ENCODE results near the gene GADL1.
A peak's percentile ranks its signal among the peaks of the same experiment; 100 is the strongest.

GADL1 gene

GRCh38 chr3:30692498-30693130 lies 201.8 kb downstream of the GADL1 start:
- DNase-seq (ENCODE audit: low spot score in 2 of 2), result no peak
- Mint-ChIP-seq H3K27ac (peak overlapping the region; percentile 73), H3K4me1 (peaks cover 50% of the 10 kb centered on the region), H3K27me3 (no peaks in the 10 kb centered on the region), H3K36me3 (peaks cover 37% of the 10 kb centered on the region), H3K4me3 (no peak overlapping the region), H3K9me3 (no peaks in the 10 kb centered on the region)
- ATAC-seq (ENCODE audit: low read depth), result no peak

GRCh38 chr3:30691944-30692343 lies 202.5 kb downstream of the GADL1 start:
- ATAC-seq (ENCODE audit: low read depth), result no peak
- Mint-ChIP-seq H3K27me3 (no peaks in the 10 kb centered on the region), H3K9me3 (no peaks in the 10 kb centered on the region), H3K4me1 (peaks cover 47% of the 10 kb centered on the region), H3K36me3 (peaks cover 39% of the 10 kb centered on the region), H3K27ac (peak overlapping the region; percentile 73), H3K4me3 (no peak overlapping the region)
- no peak for DNase-seq (ENCODE audit: low spot score in 2 of 2)

GRCh38 chr3:30691249-30691880 lies 203.1 kb downstream of the GADL1 start:
- no peak for DNase-seq (ENCODE audit: low spot score in 2 of 2)
- Mint-ChIP-seq H3K36me3 (peaks cover 41% of the 10 kb centered on the region), H3K4me1 (peaks cover 41% of the 10 kb centered on the region), H3K27me3 (no peaks in the 10 kb centered on the region), H3K4me3 (no peak overlapping the region), H3K9me3 (no peaks in the 10 kb centered on the region), H3K27ac (peak overlapping the region; percentile 39)
- no peak for ATAC-seq (ENCODE audit: low read depth)

- DNase-seq (ENCODE audit: low spot score in 2 of 2), result no peak
- H3K4me3 Mint-ChIP-seq, result no peak overlapping the region
- peaks cover 40% of the 10 kb centered on the region for H3K36me3 Mint-ChIP-seq
- H3K9me3 Mint-ChIP-seq, result no peaks in the 10 kb centered on the region
- ATAC-seq (ENCODE audit: low read depth), result no peak
- H3K27me3 Mint-ChIP-seq, result no peaks in the 10 kb centered on the region
- H3K27ac Mint-ChIP-seq, result peak overlapping the region; percentile 39
- peaks cover 41% of the 10 kb centered on the region for H3K4me1 Mint-ChIP-seq
These were observed 204.3 kb downstream of the GADL1 start for GRCh38 chr3:30690199-30690598.

GRCh38 chr3:30688776-30689641 lies 205.5 kb downstream of the GADL1 start:
- Mint-ChIP-seq H3K27ac (peak overlapping the region; percentile 92), H3K36me3 (peaks cover 38% of the 10 kb centered on the region), H3K9me3 (no peaks in the 10 kb centered on the region), H3K27me3 (no peaks in the 10 kb centered on the region), H3K4me3 (peak overlapping the region; percentile 11), H3K4me1 (peaks cover 42% of the 10 kb centered on the region)
- DNase-seq (ENCODE audit: low spot score in 2 of 2) (no peak), ATAC-seq (ENCODE audit: low read depth) (no peak)

GRCh38 chr3:30687930-30688570 lies 206.4 kb downstream of the GADL1 start:
- Mint-ChIP-seq H3K27me3 (no peaks in the 10 kb centered on the region), H3K4me1 (peaks cover 44% of the 10 kb centered on the region), H3K9me3 (no peaks in the 10 kb centered on the region), H3K36me3 (peaks cover 40% of the 10 kb centered on the region), H3K27ac (peak overlapping the region; percentile 35), H3K4me3 (no peak overlapping the region)
- ATAC-seq (ENCODE audit: low read depth) (no peak), DNase-seq (ENCODE audit: low spot score in 2 of 2) (no peak)

GRCh38 chr3:30686799-30687198 lies 207.7 kb downstream of the GADL1 start:
- Mint-ChIP-seq H3K36me3 (peaks cover 34% of the 10 kb centered on the region), H3K4me1 (peaks cover 47% of the 10 kb centered on the region), H3K27ac (peak overlapping the region; percentile 35), H3K9me3 (no peaks in the 10 kb centered on the region), H3K4me3 (no peak overlapping the region), H3K27me3 (no peaks in the 10 kb centered on the region)
- ATAC-seq (ENCODE audit: low read depth) (no peak), DNase-seq (ENCODE audit: low spot score in 2 of 2) (no peak)

- Mint-ChIP-seq H3K27ac (no peak overlapping the region), H3K9me3 (no peaks in the 10 kb centered on the region), H3K4me1 (peaks cover 47% of the 10 kb centered on the region), H3K36me3 (peaks cover 34% of the 10 kb centered on the region), H3K4me3 (no peak overlapping the region), H3K27me3 (no peaks in the 10 kb centered on the region)
- DNase-seq (ENCODE audit: low spot score in 2 of 2) (no peak), ATAC-seq (ENCODE audit: low read depth) (no peak)
These were observed 208.3 kb downstream of the GADL1 start for GRCh38 chr3:30686176-30686575.

GRCh38 chr3:30685267-30685667 lies 209.2 kb downstream of the GADL1 start:
- no peak overlapping the region for H3K4me3 Mint-ChIP-seq
- no peak for DNase-seq (ENCODE audit: low spot score in 2 of 2)
- no peaks in the 10 kb centered on the region for H3K9me3 Mint-ChIP-seq
- ATAC-seq (ENCODE audit: low read depth), result no peak
- H3K36me3 Mint-ChIP-seq, result peaks cover 35% of the 10 kb centered on the region
- H3K27me3 Mint-ChIP-seq, result no peaks in the 10 kb centered on the region
- peak overlapping the region; percentile 81 for H3K27ac Mint-ChIP-seq
- peaks cover 46% of the 10 kb centered on the region for H3K4me1 Mint-ChIP-seq

- ATAC-seq (ENCODE audit: low read depth) (no peak), DNase-seq (ENCODE audit: low spot score in 2 of 2) (no peak)
- H3K27ac Mint-ChIP-seq, result peak overlapping the region; percentile 81
- no peaks in the 10 kb centered on the region for H3K27me3 Mint-ChIP-seq
- peaks cover 45% of the 10 kb centered on the region for H3K4me1 Mint-ChIP-seq
- peaks cover 38% of the 10 kb centered on the region for H3K36me3 Mint-ChIP-seq
- no peaks in the 10 kb centered on the region for H3K9me3 Mint-ChIP-seq
- H3K4me3 Mint-ChIP-seq, result no peak overlapping the region
These were observed 210.1 kb downstream of the GADL1 start for GRCh38 chr3:30684356-30684755.

- Mint-ChIP-seq H3K27ac (peak overlapping the region; percentile 81), H3K4me1 (peaks cover 39% of the 10 kb centered on the region), H3K9me3 (no peaks in the 10 kb centered on the region), H3K36me3 (peaks cover 38% of the 10 kb centered on the region), H3K4me3 (no peak overlapping the region), H3K27me3 (no peaks in the 10 kb centered on the region)
- ATAC-seq (ENCODE audit: low read depth), result no peak
- DNase-seq (ENCODE audit: low spot score in 2 of 2), result no peak
These were observed 210.7 kb downstream of the GADL1 start for GRCh38 chr3:30683769-30684168.

- peaks cover 36% of the 10 kb centered on the region for H3K36me3 Mint-ChIP-seq
- DNase-seq (ENCODE audit: low spot score in 2 of 2) (no peak), ATAC-seq (ENCODE audit: low read depth) (peak; percentile 64)
- H3K9me3 Mint-ChIP-seq, result no peaks in the 10 kb centered on the region
- H3K27ac Mint-ChIP-seq, result peak overlapping the region; percentile 39
- H3K27me3 Mint-ChIP-seq, result no peaks in the 10 kb centered on the region
- peaks cover 36% of the 10 kb centered on the region for H3K4me1 Mint-ChIP-seq
- H3K4me3 Mint-ChIP-seq, result no peak overlapping the region
These were observed 211.9 kb downstream of the GADL1 start for GRCh38 chr3:30682434-30683155.

GRCh38 chr3:30681649-30682211 lies 212.7 kb downstream of the GADL1 start:
- peaks cover 41% of the 10 kb centered on the region for H3K36me3 Mint-ChIP-seq

More at GRCh38 chr3:30681649-30682211, 212.7 kb downstream of the GADL1 start:
- Mint-ChIP-seq H3K4me1 (peaks cover 40% of the 10 kb centered on the region), H3K9me3 (no peaks in the 10 kb centered on the region), H3K27ac (peak overlapping the region; percentile 39), H3K27me3 (no peaks in the 10 kb centered on the region), H3K4me3 (no peak overlapping the region)
- no peak for ATAC-seq (ENCODE audit: low read depth)
- DNase-seq (ENCODE audit: low spot score in 2 of 2), result no peak

All from memory B cell (primary cell).